Fibroblast of the aortic adventitia (primary cell): ENCODE data around the gene CTSO. TPM values are rescaled to one million over a fixed set of nuclear protein-coding genes. Genes with fewer than 3 reads are reported as not detected.

Source experiments
- DNase-seq: peaks from one replicate; pipeline ENCODE4 v3.0.0-alpha.2; 2010; ENCODE audit warnings: low read depth
- H3K4me3 ChIP-seq: 2 replicates; pipeline ENCODE4 v1.5.1; 2011; ENCODE audit warnings: low read depth, mild to moderate bottlenecking, control low read depth, low read length, moderate library complexity
- total RNA-seq: library from RNA; depleted of rRNA; stranded (reverse); fragments of >200 nt; gene quantifications from 2 replicates; pipeline ENCODE4 v1.2.3, GENCODE V29; 2012; ENCODE audit warnings: low replicate concordance
- TF ChIP-seq, protein P1 (sequence below): IDR thresholded peaks from 2 replicates; pipeline ENCODE4 v1.5.1; 2011; ENCODE audit warnings: mild to moderate bottlenecking, low read length, control low read depth, inconsistent platforms; ENCODE audit not compliant: insufficient read depth

CTSO gene, protein sequence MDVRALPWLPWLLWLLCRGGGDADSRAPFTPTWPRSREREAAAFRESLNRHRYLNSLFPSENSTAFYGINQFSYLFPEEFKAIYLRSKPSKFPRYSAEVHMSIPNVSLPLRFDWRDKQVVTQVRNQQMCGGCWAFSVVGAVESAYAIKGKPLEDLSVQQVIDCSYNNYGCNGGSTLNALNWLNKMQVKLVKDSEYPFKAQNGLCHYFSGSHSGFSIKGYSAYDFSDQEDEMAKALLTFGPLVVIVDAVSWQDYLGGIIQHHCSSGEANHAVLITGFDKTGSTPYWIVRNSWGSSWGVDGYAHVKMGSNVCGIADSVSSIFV
- total RNA-seq = 12.5 and 17.4 TPM in 2 replicates

DNA sequence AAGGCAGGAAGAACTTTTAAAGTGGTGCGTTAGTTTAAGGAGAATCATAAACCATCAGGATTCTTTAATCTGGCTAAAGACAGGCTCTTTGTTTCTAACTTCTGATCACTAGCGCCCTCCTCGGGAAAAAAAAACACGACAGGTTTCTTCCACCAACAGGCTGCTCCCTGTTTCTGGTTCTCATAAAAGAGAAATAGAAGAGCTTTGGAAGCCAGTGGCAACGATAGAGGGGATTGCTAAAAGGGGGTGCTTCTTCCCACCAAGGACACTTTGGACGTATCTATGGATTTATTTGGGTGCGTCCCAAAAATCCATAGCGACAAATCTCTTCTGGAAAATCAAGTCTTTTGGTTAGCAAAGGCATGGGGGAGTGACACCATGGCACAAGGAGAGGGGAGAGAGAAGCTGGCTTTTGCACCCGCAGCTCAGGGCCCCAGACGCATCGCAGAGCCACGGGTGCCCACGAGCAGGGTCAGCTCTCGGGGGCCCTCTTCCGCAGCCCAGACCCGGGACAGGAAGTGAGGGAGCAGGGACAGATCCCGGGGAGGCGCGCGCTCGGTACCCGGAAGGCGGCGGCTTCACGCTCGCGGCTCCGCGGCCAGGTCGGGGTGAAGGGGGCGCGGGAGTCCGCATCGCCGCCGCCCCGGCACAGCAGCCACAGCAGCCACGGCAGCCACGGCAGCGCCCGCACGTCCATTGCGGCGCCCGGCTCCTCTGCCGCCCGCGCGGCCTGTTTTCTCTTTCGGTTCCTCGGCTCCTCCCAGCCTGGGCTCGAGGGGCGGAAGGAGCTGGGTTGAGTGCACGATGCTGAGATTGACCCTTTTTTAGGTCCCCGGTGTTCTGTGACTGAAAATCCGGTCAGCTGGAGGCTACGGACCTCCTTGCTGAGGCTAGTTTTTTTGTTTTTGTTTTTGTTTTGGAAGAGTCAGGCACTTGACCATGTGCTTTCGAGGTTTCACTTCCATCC is at the start of gene CTSO:
CTSO (minus strand) TSS at position 716 of the 967 bp plus-strand sequence; CDS start at position 697, 19 bp downstream.
- DNase-seq = peak; percentile 90
- TF ChIP-seq, protein P1, sequence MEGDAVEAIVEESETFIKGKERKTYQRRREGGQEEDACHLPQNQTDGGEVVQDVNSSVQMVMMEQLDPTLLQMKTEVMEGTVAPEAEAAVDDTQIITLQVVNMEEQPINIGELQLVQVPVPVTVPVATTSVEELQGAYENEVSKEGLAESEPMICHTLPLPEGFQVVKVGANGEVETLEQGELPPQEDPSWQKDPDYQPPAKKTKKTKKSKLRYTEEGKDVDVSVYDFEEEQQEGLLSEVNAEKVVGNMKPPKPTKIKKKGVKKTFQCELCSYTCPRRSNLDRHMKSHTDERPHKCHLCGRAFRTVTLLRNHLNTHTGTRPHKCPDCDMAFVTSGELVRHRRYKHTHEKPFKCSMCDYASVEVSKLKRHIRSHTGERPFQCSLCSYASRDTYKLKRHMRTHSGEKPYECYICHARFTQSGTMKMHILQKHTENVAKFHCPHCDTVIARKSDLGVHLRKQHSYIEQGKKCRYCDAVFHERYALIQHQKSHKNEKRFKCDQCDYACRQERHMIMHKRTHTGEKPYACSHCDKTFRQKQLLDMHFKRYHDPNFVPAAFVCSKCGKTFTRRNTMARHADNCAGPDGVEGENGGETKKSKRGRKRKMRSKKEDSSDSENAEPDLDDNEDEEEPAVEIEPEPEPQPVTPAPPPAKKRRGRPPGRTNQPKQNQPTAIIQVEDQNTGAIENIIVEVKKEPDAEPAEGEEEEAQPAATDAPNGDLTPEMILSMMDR = peak; percentile 66

DNA sequence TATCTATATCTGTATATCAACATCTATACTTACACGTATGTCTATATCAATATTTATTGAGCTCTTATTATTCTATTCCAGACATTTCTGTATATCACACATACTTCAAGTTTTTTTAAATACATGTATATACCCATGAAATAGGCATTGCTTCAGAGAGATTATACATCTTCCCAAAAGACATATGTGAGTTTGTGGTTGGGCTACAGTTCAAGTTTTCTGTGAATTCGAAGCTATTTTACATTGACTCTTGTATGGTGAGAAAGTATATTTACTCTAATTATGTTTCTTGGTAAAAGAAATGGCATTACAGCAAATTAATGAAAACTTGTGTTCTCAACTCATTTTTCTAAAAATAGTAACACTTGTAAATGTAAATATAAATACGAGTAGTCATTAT is 46.8 kb upstream of the CTSO start:
- TF ChIP-seq, protein P1 = no peak

More for the DNA sequence above, at the start of gene CTSO:
- H3K4me3 ChIP-seq = peak within 1 kb of the TSS; percentile 82

DNA sequence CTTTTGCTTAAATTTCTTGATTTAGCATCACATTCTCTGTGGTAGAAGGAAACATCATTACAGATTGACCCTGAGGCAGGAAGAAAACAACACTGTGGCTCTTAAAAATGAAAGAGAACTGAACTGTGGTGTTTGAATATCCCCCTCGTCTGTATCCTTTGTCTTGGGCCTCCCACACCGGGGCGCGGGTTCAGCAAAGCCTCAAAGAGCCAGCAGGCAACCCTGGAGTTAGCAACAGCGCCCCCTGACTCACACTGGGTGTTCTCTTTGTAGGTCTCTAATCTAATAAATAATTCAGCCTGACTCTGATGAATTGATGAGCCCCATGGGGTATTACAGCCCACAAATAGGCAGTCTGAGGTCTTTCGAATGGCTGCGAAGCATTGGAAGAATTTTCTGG is 46.1 kb upstream of the CTSO start:
- TF ChIP-seq, protein P1 = peak; percentile 34
- no peak overlapping the region for H3K4me3 ChIP-seq
- peak; percentile 7 for DNase-seq

More for the DNA sequence above, 46.8 kb upstream of the CTSO start:
- DNase-seq = no peak
- H3K4me3 ChIP-seq = no peak overlapping the region

DNA sequence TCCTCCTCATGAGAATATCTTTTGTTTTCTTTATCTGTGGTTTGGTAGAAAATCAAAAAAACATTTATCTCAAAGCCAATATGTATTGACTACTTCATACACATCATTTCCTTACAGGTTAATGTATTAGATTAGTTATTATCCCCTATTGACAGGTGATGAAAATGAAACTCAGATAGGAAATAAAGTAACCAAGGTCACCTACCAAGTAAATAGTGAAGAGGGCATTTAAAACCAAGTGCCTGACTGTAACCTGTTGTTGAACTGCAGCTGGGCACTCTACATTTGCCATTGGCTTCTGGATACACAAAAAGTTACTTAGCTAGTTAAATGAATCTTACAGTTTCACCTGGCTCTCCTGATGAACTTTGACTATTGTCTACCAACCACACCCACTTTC is 41.4 kb upstream of the CTSO start:
- TF ChIP-seq, protein P1 = no peak
- no peak overlapping the region for H3K4me3 ChIP-seq
- DNase-seq = no peak

DNA sequence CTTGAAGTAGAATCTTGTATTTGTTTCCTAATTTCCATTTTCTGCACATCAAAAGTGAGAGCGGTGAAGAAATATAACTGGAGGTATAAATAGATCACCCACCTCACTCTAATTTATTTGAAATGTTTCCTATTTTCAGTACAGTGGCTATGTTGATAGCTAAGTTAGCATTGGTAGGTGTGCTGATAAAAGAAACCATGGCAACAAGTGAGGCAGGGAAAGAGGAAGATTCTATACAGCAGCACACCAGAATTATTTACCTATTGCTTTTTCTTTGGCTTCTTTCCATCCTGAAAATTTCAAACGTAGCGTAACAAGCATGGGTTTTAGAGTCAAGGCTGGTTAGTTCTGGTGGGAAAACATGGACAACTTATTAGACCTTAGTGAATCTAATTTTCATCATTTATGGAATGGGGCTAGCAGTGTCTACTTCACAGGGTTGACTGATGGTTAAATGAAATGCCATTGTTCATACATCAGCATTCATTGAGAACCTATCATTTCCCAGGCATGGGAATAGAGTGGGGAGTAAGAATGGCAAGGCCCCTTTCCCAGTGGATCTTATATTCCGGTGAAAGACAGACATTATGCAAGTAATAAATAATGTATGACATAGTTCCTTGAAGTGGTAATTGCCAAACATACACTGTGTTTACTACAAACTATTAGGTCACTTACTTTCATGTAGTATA is 30.6 kb upstream of the CTSO start:
- H3K4me3 ChIP-seq = no peak overlapping the region
- TF ChIP-seq, protein P1 = no peak
- no peak for DNase-seq

DNA sequence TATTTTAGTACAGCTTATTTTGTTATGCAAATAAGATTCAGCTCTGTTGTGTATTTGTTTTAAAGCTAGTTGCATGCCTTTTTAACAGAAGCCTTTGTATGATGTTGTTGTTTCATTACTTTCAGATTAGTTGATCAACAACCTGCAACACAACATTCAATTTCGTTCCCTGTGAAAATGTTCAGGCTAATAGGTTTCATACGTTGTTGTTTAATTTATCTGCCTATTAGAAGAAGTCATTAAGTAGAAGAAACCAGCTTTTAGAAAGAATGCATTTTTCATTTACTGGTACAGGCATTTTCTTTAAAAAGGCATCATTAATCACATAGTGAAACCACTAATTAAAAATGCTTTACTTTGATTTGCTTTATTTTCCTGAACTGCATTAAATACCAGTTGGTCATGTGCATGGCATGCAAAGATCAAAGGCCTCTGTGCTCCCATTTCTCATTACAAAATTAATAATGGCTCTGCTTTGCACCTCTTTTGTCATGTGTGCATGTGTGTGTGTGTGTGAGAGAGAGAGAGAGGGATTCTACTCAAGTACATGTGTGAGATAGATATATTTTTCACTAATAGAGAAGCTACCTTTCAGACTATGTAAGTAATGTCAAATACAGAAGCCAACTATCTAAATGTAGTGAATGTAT is 29.2 kb upstream of the CTSO start:
- no peak overlapping the region for H3K4me3 ChIP-seq
- TF ChIP-seq, protein P1 = no peak
- DNase-seq = no peak
